Heart left ventricle (tissue), 16 donors: ENCODE results near the gene CCDC136. TPM values are rescaled to one million over a fixed set of nuclear protein-coding genes. Genes with fewer than 3 reads are reported as not detected.

ENCODE experiments used
- ATAC-seq, 4 donors: fragments of 200-7000 bp; cut with Tn5 transposase; one replicate each; pipeline ENCODE4 v1.9.1; 2020 to 2022; ENCODE audit warnings: moderate library complexity in 4 of 4, mild to moderate bottlenecking in 3 of 4, moderate number of reproducible peaks in 1 of 4
- DNase-seq, 5 donors: peaks; one replicate each; pipeline ENCODE4 v3.0.0-alpha.2; 2020
- H3K27ac ChIP-seq, 12 donors: fragments of 200-600 bp; sonication (generic) in 4 of 12; one replicate each; pipeline versions ENCODE4 v1.5.0 to v1.8.0; 2016 to 2022; ENCODE audit warnings: mild to moderate bottlenecking in 2 of 12
- H3K27me3 ChIP-seq, 9 donors: fragments of 200-600 bp; sonication (generic) in 2 of 9; one replicate each; pipeline versions ENCODE4 v1.5.1 to v1.8.0; 2016 to 2022; ENCODE audit warnings: mild to moderate bottlenecking in 3 of 9
- H3K36me3 ChIP-seq, 9 donors: fragments of 200-600 bp; sonication (generic) in 2 of 9; one replicate each; pipeline versions ENCODE4 v1.5.0 to v1.8.0; 2018 to 2022; ENCODE audit warnings: mild to moderate bottlenecking in 2 of 9
- H3K4me1 ChIP-seq, 12 donors: fragments of 200-600 bp; sonication (generic) in 4 of 12; one replicate each; pipeline versions ENCODE4 v1.5.0 to v1.8.0; 2016 to 2022; ENCODE audit warnings: mild to moderate bottlenecking in 3 of 12
- H3K4me3 ChIP-seq, 12 donors: fragments of 200-600 bp; sonication (generic) in 4 of 12; one replicate each; pipeline versions ENCODE4 v1.5.0 to v1.8.0; 2017 to 2022; ENCODE audit warnings: mild to moderate bottlenecking in 9 of 12, moderate library complexity in 4 of 12
- H3K9me3 ChIP-seq, 12 donors: fragments of 200-600 bp; sonication (generic) in 4 of 12; one replicate each; pipeline versions ENCODE4 v1.5.0 to v1.8.0; 2016 to 2022; ENCODE audit warnings: mild to moderate bottlenecking in 1 of 12
- CTCF ChIP-seq, 12 donors: fragments of 200-600 bp; sonication (generic) in 4 of 12; IDR thresholded peaks; one replicate each; pipeline versions ENCODE4 v1.5.0 to v1.8.0; 2018 to 2022; ENCODE audit warnings: antibody characterized with exemption in 12 of 12, mild to moderate bottlenecking in 5 of 12
- POLR2A ChIP-seq, 2 donors: fragments of 450-650 bp; IDR thresholded peaks; one replicate each; pipeline ENCODE4 v1.6.1; 2017; ENCODE audit warnings: antibody characterized with exemption in 2 of 2, mild to moderate bottlenecking in 2 of 2, moderate library complexity in 2 of 2
- WGBS, 4 donors: extraction: QIAGEN DNeasy Blood & Tissue Kit in 2 of 4; methylation state at CpG; one replicate each; pipeline versions ENCODE4 v1.1.5 to v1.1.7; 2013 to 2018; 5-methylcytosine and 5-hydroxymethylcytosine counted together
- intact Hi-C, 10 donors: fragments of 100-400 bp; cut with DNase I; formaldehyde crosslinking; loops; one replicate each; pipeline versions ENCODE4 v1.11.1 to v1.14.2; 2022
- polyA plus RNA-seq, 2 donors: library from polyadenylated mRNA; stranded (reverse); fragments of 200-250 nt; gene quantifications; one replicate each; pipeline ENCODE4 v1.2.3, GENCODE V29; 2013
- total RNA-seq, 9 donors: library from RNA; depleted of rRNA in 2 of 9; stranded (reverse); fragments of >200 nt in 2 of 9; fragmentation: NEBNext Ultra II Directional in 3 of 9; extraction: Animal tissue kit (Norgen Biotek cat#: 25700) in 3 of 9; gene quantifications; one replicate each; pipeline versions ENCODE4 v1.1.0 to v1.2.4, GENCODE V29; 2016 to 2023
- donor health status: ischemic (EF 13 %, LVEDD 7.1; RV severe dilation, severe dysfunction).
- donor health status: healthy with polysubstance abuse.
- donor health status: DM: no; HTN: yes; CAD: no.
- donor health status: DM: no; HTN: no; CAD: no.
- donor health status: ischemic (EF 25% LVEDD 6.9; RV normal size, moderate dysfunction).
- donor health status: ischemic (EF 25% LVEDD 5.7; RV mildly dilated, moderate dysfunction).
- donor health status: healthy.
- donor health status: DM: yes; HTN: yes; CAD: no.
- donor health status: ischemic (EF 35%, LVEDD 5.7; RV mildly dilated, moderate dysfunction).
- donor health status: nonischemic (EF 11% LVEDD 7.7; RV severe dilation, severe dysfunction).
- donor health status: DM: yes; HTN: yes; CAD: no.
- donor health status: PGD.
- donor health status: ischemic (EF 29% LVEDD 5.4; RV normal size, mild dysfunction).
- donor health status: nonischemic (EF 23%, LVEDD 6.1; RV moderate dilation, normal function).

The CCDC136 gene
- total and polyA plus RNA-seq, 11 donors = 6.4 to 22.8 (median 10.4) TPM

- Histone ChIP-seq H3K27me3 (no peaks in the 10 kb centered on the region), H3K36me3 (peaks cover 0 to 100% (median 96%) of the 10 kb centered on the region in 9 donors), H3K4me1 (peaks cover 0 to 4% (median 0%) of the 10 kb centered on the region in 12 donors), H3K27ac (peak overlapping the region in 2 of 12 donors; percentile 9 to 51), H3K4me3 (no peak overlapping the region), H3K9me3 (no peaks in the 10 kb centered on the region)
- ATAC-seq = no peak
- 75 to 83% (median 78%) methylated on average over 5 of the region's 5 CpGs for WGBS, 4 donors
- intact Hi-C loops = no loop called here
- TF ChIP-seq CTCF (IDR thresholded peaks at IDR 0.05) (no peak), POLR2A (IDR thresholded peaks at IDR 0.05) (no peak)
- peak in 1 of 5 donors; percentile 54 for DNase-seq
Observed at GRCh38 chr7:128845475-128845874, 53.7 kb downstream of the CCDC136 start.

GRCh38 chr7:128845987-128846386, 54.2 kb downstream of the CCDC136 start:
- Histone ChIP-seq H3K9me3 (no peaks in the 10 kb centered on the region), H3K4me1 (peaks cover 0 to 4% (median 0%) of the 10 kb centered on the region in 12 donors), H3K4me3 (no peak overlapping the region), H3K36me3 (peaks cover 0 to 100% (median 97%) of the 10 kb centered on the region in 9 donors), H3K27ac (peak overlapping the region in 1 of 12 donors; percentile 47), H3K27me3 (no peaks in the 10 kb centered on the region)
- WGBS, 4 donors = 75 to 84% (median 82%) methylated on average over 11 to 19 of the region's 19 CpGs
- intact Hi-C loops = no loop called here
- TF ChIP-seq POLR2A (IDR thresholded peaks at IDR 0.05) (no peak), CTCF (IDR thresholded peaks at IDR 0.05) (no peak)
- DNase-seq (no peak), ATAC-seq (peak in 1 of 4 donors; percentile 0)

GRCh38 chr7:128846781-128847444, 55.1 kb downstream of the CCDC136 start:
- Histone ChIP-seq H3K9me3 (no peaks in the 10 kb centered on the region), H3K27me3 (no peaks in the 10 kb centered on the region), H3K4me1 (peaks cover 0 to 4% (median 0%) of the 10 kb centered on the region in 12 donors), H3K36me3 (peaks cover 2 to 100% (median 97%) of the 10 kb centered on the region in 9 donors), H3K4me3 (no peak overlapping the region), H3K27ac (peak overlapping the region in 1 of 12 donors; percentile 47)
- ATAC-seq = no peak
- DNase-seq = no peak
- 80 to 88% (median 82%) methylated on average over 14 of the region's 14 CpGs for WGBS, 4 donors
- TF ChIP-seq POLR2A (IDR thresholded peaks at IDR 0.05) (no peak), CTCF (IDR thresholded peaks at IDR 0.05) (no peak)
- intact Hi-C loops = no loop called here

- Histone ChIP-seq H3K27ac (no peak overlapping the region), H3K4me1 (peaks cover 0 to 4% (median 0%) of the 10 kb centered on the region in 12 donors), H3K27me3 (no peaks in the 10 kb centered on the region), H3K36me3 (peaks cover 4 to 100% (median 97%) of the 10 kb centered on the region in 9 donors), H3K4me3 (no peak overlapping the region), H3K9me3 (no peaks in the 10 kb centered on the region)
- ATAC-seq (peak in 1 of 4 donors; percentile 3), DNase-seq (peak in 1 of 5 donors; percentile 59)
- TF ChIP-seq POLR2A (IDR thresholded peaks at IDR 0.05) (no peak), CTCF (IDR thresholded peaks at IDR 0.05) (no peak)
- WGBS, 4 donors = 88 to 94% (median 91%) methylated on average over 8 to 17 of the region's 17 CpGs
- intact Hi-C loops = no loop called here
Observed at GRCh38 chr7:128847721-128848211, 56.0 kb downstream of the CCDC136 start.
